Mesothelial cell of epicardium (in vitro differentiated cells): ENCODE measurements around the gene LRMDA. TPM values are rescaled to one million over a fixed set of nuclear protein-coding genes. Genes with fewer than 3 reads are reported as not detected.
A peak's percentile ranks its signal among the peaks of the same experiment; 100 is the strongest.

ENCODE experiments used
- DNase-seq, 2 experiments: peaks; one replicate each; pipeline ENCODE4 v3.0.0; 2021; ENCODE audit warnings: low spot score in 2 of 2; ENCODE audit not compliant: unreplicated experiment in 2 of 2
- H3K27ac Mint-ChIP-seq: 2 replicates; pipeline ENCODE4 v1.8.0; 2021; ENCODE audit warnings: mixed read lengths
- H3K27me3 Mint-ChIP-seq: 2 replicates; pipeline ENCODE4 v1.8.0; 2021; ENCODE audit warnings: low read depth, mixed read lengths
- H3K36me3 Mint-ChIP-seq: 2 replicates; pipeline ENCODE4 v1.8.0; 2021; ENCODE audit warnings: mixed read lengths
- H3K4me1 Mint-ChIP-seq: 2 replicates; pipeline ENCODE4 v1.8.0; 2021; ENCODE audit warnings: mixed read lengths
- H3K4me3 Mint-ChIP-seq: 2 replicates; pipeline ENCODE4 v1.8.0; 2021; ENCODE audit warnings: mild to moderate bottlenecking, moderate library complexity, mixed read lengths
- H3K9me3 Mint-ChIP-seq: 2 replicates; pipeline ENCODE4 v1.8.0; 2021; ENCODE audit warnings: mixed read lengths
- total RNA-seq: library from RNA; stranded (reverse); gene quantifications from 3 replicates; pipeline ENCODE4 v1.2.1, GENCODE V29; 2021
- TF ChIP-seq, protein P1 (sequence below): fragments of 200-600 bp; sonication (generic); IDR thresholded peaks from one replicate; pipeline ENCODE4 v1.5.0; 2021; ENCODE audit warnings: antibody characterized with exemption; ENCODE audit not compliant: unreplicated experiment

LRMDA gene
- total RNA-seq, 1 donor from 2014 or later, result 2.0 TPM

DNA sequence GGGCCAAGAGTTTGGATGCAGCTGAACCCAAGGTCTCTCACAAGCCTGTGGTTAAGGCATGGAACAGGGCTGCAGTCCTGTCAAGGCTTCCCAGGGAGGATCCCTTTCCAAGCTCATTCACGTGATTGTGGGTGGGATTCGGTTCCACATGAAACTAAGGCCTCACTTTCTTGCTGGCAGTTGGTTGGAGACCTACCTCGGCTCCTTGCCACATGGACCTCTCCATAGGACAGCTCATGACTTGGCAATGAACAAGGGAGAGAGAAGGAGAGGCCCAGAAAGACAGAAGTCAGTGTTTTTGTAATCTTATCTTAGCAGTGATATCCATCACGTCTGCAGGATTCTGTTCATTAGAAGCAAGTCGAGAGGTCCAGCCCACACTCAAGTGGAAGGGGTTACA lies 583.8 kb downstream of the LRMDA start:
- Mint-ChIP-seq H3K4me3 (no peak overlapping the region), H3K27ac (no peak overlapping the region), H3K36me3 (no peaks in the 10 kb centered on the region), H3K9me3 (no peaks in the 10 kb centered on the region), H3K4me1 (peaks cover 26% of the 10 kb centered on the region), H3K27me3 (peaks cover 39% of the 10 kb centered on the region)
- TF ChIP-seq, protein P1, sequence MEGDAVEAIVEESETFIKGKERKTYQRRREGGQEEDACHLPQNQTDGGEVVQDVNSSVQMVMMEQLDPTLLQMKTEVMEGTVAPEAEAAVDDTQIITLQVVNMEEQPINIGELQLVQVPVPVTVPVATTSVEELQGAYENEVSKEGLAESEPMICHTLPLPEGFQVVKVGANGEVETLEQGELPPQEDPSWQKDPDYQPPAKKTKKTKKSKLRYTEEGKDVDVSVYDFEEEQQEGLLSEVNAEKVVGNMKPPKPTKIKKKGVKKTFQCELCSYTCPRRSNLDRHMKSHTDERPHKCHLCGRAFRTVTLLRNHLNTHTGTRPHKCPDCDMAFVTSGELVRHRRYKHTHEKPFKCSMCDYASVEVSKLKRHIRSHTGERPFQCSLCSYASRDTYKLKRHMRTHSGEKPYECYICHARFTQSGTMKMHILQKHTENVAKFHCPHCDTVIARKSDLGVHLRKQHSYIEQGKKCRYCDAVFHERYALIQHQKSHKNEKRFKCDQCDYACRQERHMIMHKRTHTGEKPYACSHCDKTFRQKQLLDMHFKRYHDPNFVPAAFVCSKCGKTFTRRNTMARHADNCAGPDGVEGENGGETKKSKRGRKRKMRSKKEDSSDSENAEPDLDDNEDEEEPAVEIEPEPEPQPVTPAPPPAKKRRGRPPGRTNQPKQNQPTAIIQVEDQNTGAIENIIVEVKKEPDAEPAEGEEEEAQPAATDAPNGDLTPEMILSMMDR, result no peak
- DNase-seq, result no peak

DNA sequence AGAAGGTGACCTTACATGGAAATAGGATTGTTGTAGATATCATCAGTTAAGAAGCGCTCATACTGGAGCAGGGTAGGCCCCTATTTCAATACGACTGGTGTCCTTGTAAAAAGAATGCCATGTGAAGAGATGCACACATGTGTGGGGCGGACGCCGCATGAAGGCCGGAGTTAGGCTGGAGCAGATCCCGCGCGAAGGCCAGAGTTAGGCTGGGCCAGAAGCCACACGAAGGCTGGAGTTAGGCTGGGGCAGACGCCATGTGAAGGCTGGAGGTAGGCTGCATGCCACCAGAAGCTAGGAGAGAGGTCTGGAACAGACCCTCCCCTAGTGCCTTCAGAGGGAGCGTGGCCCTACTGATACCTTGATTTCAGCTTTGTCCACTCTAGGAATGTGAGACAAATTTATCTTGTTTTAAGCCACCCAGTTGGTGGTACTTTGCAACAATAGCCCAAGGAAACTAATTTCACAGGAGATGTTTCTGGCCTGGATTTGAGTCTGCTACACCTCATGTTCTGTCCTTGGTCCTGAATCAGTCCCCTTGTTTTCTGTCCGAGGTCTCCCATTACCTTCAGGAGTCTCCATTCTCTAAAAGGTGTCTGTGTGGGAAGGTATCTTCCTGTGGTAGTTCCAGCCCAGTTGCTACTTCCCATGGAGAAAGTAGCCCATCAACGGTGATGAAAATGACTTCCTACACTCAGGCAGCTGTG lies 585.8 kb downstream of the LRMDA start:
- TF ChIP-seq, protein P1, result no peak
- Mint-ChIP-seq H3K36me3 (no peaks in the 10 kb centered on the region), H3K27me3 (peaks cover 45% of the 10 kb centered on the region), H3K27ac (no peak overlapping the region), H3K9me3 (no peaks in the 10 kb centered on the region), H3K4me1 (peaks cover 13% of the 10 kb centered on the region), H3K4me3 (no peak overlapping the region)
- no peak for DNase-seq

DNA sequence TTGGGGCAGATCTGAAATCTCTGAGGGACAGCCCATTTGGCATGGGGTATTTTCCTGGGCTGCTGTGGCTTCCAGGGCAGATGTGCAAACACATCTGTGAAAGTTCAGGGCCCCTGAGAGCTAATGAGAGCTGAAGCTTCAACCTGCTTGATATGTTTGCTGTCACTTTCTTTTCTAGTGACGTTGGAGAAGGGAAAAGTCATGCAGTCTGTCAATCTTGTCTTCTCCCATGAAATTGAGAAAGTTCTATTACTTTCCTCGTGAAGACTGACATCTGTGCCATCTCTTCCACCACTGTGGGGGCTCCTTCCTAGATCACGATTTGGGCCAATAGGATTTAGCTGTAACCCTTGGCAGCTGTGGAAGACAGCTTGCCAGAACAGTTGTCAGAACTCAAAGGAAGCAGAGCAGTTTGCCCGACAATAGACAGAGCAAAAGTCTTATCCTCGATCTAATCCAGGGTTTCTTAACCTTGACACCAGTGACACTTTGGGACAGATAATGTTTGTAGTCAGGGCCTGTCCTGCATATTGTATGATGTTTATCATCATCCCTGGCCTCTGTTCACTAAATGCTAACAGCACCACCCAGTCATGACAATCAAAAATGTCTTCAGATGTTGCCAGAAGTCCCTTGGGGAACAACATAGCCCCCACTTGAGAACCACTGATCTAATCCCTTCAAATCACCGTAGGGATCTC lies 586.5 kb downstream of the LRMDA start:
- Mint-ChIP-seq H3K4me3 (no peak overlapping the region), H3K27ac (no peak overlapping the region), H3K9me3 (no peaks in the 10 kb centered on the region), H3K27me3 (peaks cover 50% of the 10 kb centered on the region), H3K36me3 (no peaks in the 10 kb centered on the region), H3K4me1 (peaks cover 6% of the 10 kb centered on the region)
- TF ChIP-seq, protein P1, result no peak
- peak in 1 of 2 experiments; percentile 35 for DNase-seq

DNA sequence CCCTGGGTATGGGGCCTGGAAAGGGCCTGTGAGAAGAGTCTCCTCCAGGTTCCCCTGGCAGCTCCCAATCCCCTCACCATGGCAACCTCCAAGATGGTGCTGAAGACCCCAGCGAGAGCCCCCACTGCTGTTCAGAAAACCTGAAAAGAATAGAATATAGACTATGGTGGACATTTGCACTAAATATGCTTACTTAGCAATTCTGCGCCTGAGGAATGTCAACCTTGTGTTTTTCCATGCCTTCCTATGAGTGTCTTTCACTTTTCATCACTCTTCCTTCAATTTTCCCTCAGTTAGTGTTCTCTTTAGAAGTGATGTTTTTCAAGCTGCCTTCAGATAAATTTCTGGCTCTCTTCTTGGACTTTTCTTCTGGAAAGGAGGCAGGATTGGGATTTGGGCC lies 589.2 kb downstream of the LRMDA start:
- Mint-ChIP-seq H3K4me3 (no peak overlapping the region), H3K9me3 (no peaks in the 10 kb centered on the region), H3K4me1 (peaks cover 6% of the 10 kb centered on the region), H3K36me3 (no peaks in the 10 kb centered on the region), H3K27ac (no peak overlapping the region), H3K27me3 (peaks cover 58% of the 10 kb centered on the region)
- no peak for DNase-seq
- TF ChIP-seq, protein P1, result no peak

DNA sequence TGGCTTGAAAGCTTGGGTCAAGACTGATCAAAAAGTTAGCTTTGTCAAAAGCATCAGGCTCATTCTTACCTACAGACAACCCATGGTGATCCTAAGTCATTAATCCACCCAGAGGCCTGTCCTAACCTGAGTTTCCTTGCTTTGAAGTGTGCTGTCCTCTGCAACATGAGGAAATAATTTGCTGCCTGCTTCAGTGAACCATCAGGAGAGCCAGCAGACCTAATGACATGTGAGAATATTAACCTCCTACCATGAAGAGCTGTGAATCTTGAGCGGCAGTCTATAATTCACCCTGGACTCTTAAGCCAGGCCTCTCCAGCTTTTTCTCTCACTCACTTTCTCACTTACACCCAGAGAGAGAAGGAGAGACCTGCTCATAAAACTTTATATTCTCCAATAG lies 590.0 kb downstream of the LRMDA start:
- Mint-ChIP-seq H3K4me3 (no peak overlapping the region), H3K27me3 (peaks cover 66% of the 10 kb centered on the region), H3K36me3 (no peaks in the 10 kb centered on the region), H3K27ac (no peak overlapping the region), H3K9me3 (no peaks in the 10 kb centered on the region), H3K4me1 (peaks cover 6% of the 10 kb centered on the region)
- no peak for DNase-seq
- TF ChIP-seq, protein P1, result no peak
